ENCODE results near the gene LGI2.

- TF ChIP-seq CTCF (conservative IDR thresholded peaks at IDR 0.05; ENCODE audit: low read length), result no peak
- no peak for TF ChIP-seq EZH2phosphoT487 (IDR thresholded peaks at IDR 0.05; ENCODE audit: borderline replicate concordance)
Measured at GRCh38 chr4:24967346-24967745, 63.4 kb downstream of the LGI2 start.
